OCI-LY3 (cell line): ENCODE measurements around the gene KCNG1.

ENCODE experiments used
- H2AFZ ChIP-seq: fragments of 200-600, 300-600 bp; shearing (Covaris generic); 2 replicates; pipeline ENCODE4 v1.6.0; 2014; ENCODE audit warnings: antibody characterized with exemption, low read depth, low read length
- H3K27ac ChIP-seq: fragments of 200-600, 300-600 bp; sonication (generic); 2 replicates; pipeline ENCODE4 v1.5.1; 2014; ENCODE audit warnings: mild to moderate bottlenecking, low read length, moderate library complexity, mixed read lengths
- H3K27me3 ChIP-seq: fragments of 200-600, 300-600 bp; sonication (generic); 2 replicates; pipeline ENCODE4 v1.6.1; 2014; ENCODE audit warnings: low read depth, low read length, mixed read lengths
- H3K36me3 ChIP-seq: fragments of 200-600, 300-600 bp; sonication (generic); replicated peaks from 2 replicates; pipeline ENCODE3; 2014; ENCODE audit warnings: low read depth, low read length, mixed read lengths
- H3K4me1 ChIP-seq: fragments of 300-600, 200-600 bp; sonication (generic); 2 replicates; pipeline ENCODE4 v1.6.1; 2014; ENCODE audit warnings: low read length, mixed read lengths
- H3K4me2 ChIP-seq: fragments of 200-600, 300-600 bp; sonication (generic); 2 replicates; pipeline ENCODE4 v1.6.1; 2014; ENCODE audit warnings: low read length, mixed read lengths
- H3K4me3 ChIP-seq: fragments of 300-600, 200-600 bp; sonication (generic); 2 replicates; pipeline ENCODE4 v1.5.1; 2014; ENCODE audit warnings: antibody characterized with exemption, mild to moderate bottlenecking, low read length, moderate library complexity
- H3K79me2 ChIP-seq: fragments of 300-600, 200-600 bp; shearing (Covaris generic); 2 replicates; pipeline ENCODE4 v1.6.1; 2014; ENCODE audit warnings: mild to moderate bottlenecking, low read length, mixed read lengths
- H3K9ac ChIP-seq: fragments of 300-600, 200-600 bp; shearing (Covaris generic); 2 replicates; pipeline ENCODE4 v1.6.0; 2014; ENCODE audit warnings: mild to moderate bottlenecking, low read length, moderate library complexity
- H3K9me3 ChIP-seq: fragments of 200-600, 300-600 bp; shearing (Covaris generic); 2 replicates; pipeline ENCODE4 v1.6.1; 2014; ENCODE audit warnings: low read length, mixed read lengths; ENCODE audit not compliant: insufficient read depth
- H4K20me1 ChIP-seq: fragments of 200-600, 300-600 bp; sonication (generic); 2 replicates; pipeline ENCODE4 v1.6.1; 2016; ENCODE audit warnings: low read length, mixed read lengths; ENCODE audit not compliant: insufficient read depth
- CTCF ChIP-seq: fragments of 200-600, 300-600 bp; sonication (generic); IDR thresholded peaks from 2 replicates; pipeline ENCODE4 v1.5.1; 2014; ENCODE audit warnings: antibody characterized with exemption, low read length, low read depth
- EZH2phosphoT487 ChIP-seq: fragments of 200-600 bp; shearing (Covaris generic); IDR thresholded peaks from 2 replicates; pipeline ENCODE4 v1.6.1; 2018; ENCODE audit warnings: antibody characterized with exemption, mixed run types, low read depth

KCNG1 gene

GRCh38 chr20:51005214-51005613 lies 17.7 kb downstream of the KCNG1 start:
- no peak overlapping the region for H3K4me3 ChIP-seq
- H3K9ac ChIP-seq: no peak overlapping the region
- H3K27ac ChIP-seq: no peak overlapping the region
- H3K4me1 ChIP-seq: no peaks in the 10 kb centered on the region
- no peaks in the 10 kb centered on the region for H4K20me1 ChIP-seq
- TF ChIP-seq EZH2phosphoT487: no peak
- TF ChIP-seq CTCF: no peak
- H3K79me2 ChIP-seq: no peaks in the 10 kb centered on the region
- H3K9me3 ChIP-seq: no peaks in the 10 kb centered on the region
- H3K27me3 ChIP-seq: peaks cover 32% of the 10 kb centered on the region
- H3K4me2 ChIP-seq: no peak overlapping the region
- no peaks in the 10 kb centered on the region for H3K36me3 ChIP-seq
- no peak overlapping the region for H2AFZ ChIP-seq

- Histone ChIP-seq H3K4me2 (no peak overlapping the region), H3K27me3 (peaks cover 36% of the 10 kb centered on the region), H3K79me2 (no peaks in the 10 kb centered on the region), H3K4me1 (no peaks in the 10 kb centered on the region), H2AFZ (no peak overlapping the region), H3K36me3 (no peaks in the 10 kb centered on the region), H3K9ac (no peak overlapping the region), H3K27ac (no peak overlapping the region), H4K20me1 (no peaks in the 10 kb centered on the region), H3K9me3 (no peaks in the 10 kb centered on the region), H3K4me3 (no peak overlapping the region)
- TF ChIP-seq EZH2phosphoT487 (no peak), CTCF (no peak)
Measured at GRCh38 chr20:51004781-51005180, 18.1 kb downstream of the KCNG1 start.

GRCh38 chr20:51004305-51004727 lies 18.6 kb downstream of the KCNG1 start:
- Histone ChIP-seq H3K4me2 (no peak overlapping the region), H3K27me3 (peaks cover 40% of the 10 kb centered on the region), H3K27ac (no peak overlapping the region), H4K20me1 (no peaks in the 10 kb centered on the region), H3K4me1 (no peaks in the 10 kb centered on the region), H3K79me2 (no peaks in the 10 kb centered on the region), H3K4me3 (no peak overlapping the region), H2AFZ (no peak overlapping the region), H3K9ac (no peak overlapping the region), H3K36me3 (no peaks in the 10 kb centered on the region), H3K9me3 (no peaks in the 10 kb centered on the region)
- TF ChIP-seq CTCF: no peak
- no peak for TF ChIP-seq EZH2phosphoT487

GRCh38 chr20:51003753-51004152 lies 19.2 kb downstream of the KCNG1 start:
- H3K36me3 ChIP-seq: no peaks in the 10 kb centered on the region
- no peaks in the 10 kb centered on the region for H3K9me3 ChIP-seq
- H3K79me2 ChIP-seq: no peaks in the 10 kb centered on the region
- H3K4me2 ChIP-seq: no peak overlapping the region
- no peak overlapping the region for H3K9ac ChIP-seq
- no peak overlapping the region for H2AFZ ChIP-seq
- no peak for TF ChIP-seq EZH2phosphoT487
- no peak overlapping the region for H3K27ac ChIP-seq
- no peak overlapping the region for H3K4me3 ChIP-seq
- no peaks in the 10 kb centered on the region for H3K4me1 ChIP-seq
- peaks cover 46% of the 10 kb centered on the region for H3K27me3 ChIP-seq
- no peaks in the 10 kb centered on the region for H4K20me1 ChIP-seq

- no peak overlapping the region for H3K4me2 ChIP-seq
Measured at GRCh38 chr20:51002633-51003032, 20.3 kb downstream of the KCNG1 start.

More at GRCh38 chr20:51002633-51003032, 20.3 kb downstream of the KCNG1 start:
- no peak overlapping the region for H3K27ac ChIP-seq
- TF ChIP-seq CTCF (no peak), EZH2phosphoT487 (no peak)
- H3K9me3 ChIP-seq: no peaks in the 10 kb centered on the region
- no peaks in the 10 kb centered on the region for H4K20me1 ChIP-seq
- no peak overlapping the region for H2AFZ ChIP-seq
- H3K9ac ChIP-seq: no peak overlapping the region
- H3K36me3 ChIP-seq: no peaks in the 10 kb centered on the region
- peaks cover 52% of the 10 kb centered on the region for H3K27me3 ChIP-seq
- H3K4me1 ChIP-seq: no peaks in the 10 kb centered on the region
- no peaks in the 10 kb centered on the region for H3K79me2 ChIP-seq
- H3K4me3 ChIP-seq: no peak overlapping the region
